ENCODE measurements around the gene TXNIP.
A peak's percentile ranks its signal among the peaks of the same experiment; 100 is the strongest.
"Not testable (repeated sequence)": the region's sequence is repeated elsewhere in the genome, so short reads cannot be mapped to it uniquely, and the experiment has no call there.

Gene TXNIP

DNA sequence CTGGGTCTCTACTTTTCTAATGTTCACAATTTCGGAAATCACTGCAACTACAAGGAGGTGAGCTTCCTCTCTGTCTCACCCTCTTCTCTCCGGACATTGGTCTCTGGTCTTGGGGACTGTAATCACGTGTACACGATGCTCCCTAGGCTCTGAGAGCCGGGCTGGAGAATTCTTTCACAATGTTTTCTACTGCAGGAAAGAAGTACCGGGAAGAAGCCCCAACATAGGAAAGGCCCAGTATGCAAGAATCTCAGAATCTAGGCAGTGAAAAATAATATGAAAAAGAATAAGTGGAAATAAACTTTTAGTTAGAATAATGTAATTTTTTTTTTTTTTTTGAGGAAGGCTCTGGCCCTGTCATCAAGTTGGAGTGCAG is 38.7 kb upstream of the TXNIP start:
- no peaks in the 10 kb centered on the region for H3K9me3 ChIP-seq (ENCODE audit: control insufficient read depth, low read length)
- H3K4me3 ChIP-seq (ENCODE audit: low read depth, low read length): peak overlapping the region; percentile 75
- TF ChIP-seq, protein P1, sequence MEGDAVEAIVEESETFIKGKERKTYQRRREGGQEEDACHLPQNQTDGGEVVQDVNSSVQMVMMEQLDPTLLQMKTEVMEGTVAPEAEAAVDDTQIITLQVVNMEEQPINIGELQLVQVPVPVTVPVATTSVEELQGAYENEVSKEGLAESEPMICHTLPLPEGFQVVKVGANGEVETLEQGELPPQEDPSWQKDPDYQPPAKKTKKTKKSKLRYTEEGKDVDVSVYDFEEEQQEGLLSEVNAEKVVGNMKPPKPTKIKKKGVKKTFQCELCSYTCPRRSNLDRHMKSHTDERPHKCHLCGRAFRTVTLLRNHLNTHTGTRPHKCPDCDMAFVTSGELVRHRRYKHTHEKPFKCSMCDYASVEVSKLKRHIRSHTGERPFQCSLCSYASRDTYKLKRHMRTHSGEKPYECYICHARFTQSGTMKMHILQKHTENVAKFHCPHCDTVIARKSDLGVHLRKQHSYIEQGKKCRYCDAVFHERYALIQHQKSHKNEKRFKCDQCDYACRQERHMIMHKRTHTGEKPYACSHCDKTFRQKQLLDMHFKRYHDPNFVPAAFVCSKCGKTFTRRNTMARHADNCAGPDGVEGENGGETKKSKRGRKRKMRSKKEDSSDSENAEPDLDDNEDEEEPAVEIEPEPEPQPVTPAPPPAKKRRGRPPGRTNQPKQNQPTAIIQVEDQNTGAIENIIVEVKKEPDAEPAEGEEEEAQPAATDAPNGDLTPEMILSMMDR (IDR thresholded peaks at IDR 0.05): no peak
- H3K27ac ChIP-seq: no peak overlapping the region
- no peak overlapping the region for H2AFZ ChIP-seq
- peak overlapping the region; percentile 50 for H3K4me2 ChIP-seq (ENCODE audit: low read length)
- no peaks in the 10 kb centered on the region for H3K79me2 ChIP-seq
- no peak overlapping the region for H3K9ac ChIP-seq
- no peaks in the 10 kb centered on the region for H3K36me3 ChIP-seq (ENCODE audit: control insufficient read depth, insufficient read depth, low read length)
- H3K27me3 ChIP-seq (ENCODE audit: control insufficient read depth, insufficient read depth, low read length): no peaks in the 10 kb centered on the region
- no peaks in the 10 kb centered on the region for H3K4me1 ChIP-seq

DNA sequence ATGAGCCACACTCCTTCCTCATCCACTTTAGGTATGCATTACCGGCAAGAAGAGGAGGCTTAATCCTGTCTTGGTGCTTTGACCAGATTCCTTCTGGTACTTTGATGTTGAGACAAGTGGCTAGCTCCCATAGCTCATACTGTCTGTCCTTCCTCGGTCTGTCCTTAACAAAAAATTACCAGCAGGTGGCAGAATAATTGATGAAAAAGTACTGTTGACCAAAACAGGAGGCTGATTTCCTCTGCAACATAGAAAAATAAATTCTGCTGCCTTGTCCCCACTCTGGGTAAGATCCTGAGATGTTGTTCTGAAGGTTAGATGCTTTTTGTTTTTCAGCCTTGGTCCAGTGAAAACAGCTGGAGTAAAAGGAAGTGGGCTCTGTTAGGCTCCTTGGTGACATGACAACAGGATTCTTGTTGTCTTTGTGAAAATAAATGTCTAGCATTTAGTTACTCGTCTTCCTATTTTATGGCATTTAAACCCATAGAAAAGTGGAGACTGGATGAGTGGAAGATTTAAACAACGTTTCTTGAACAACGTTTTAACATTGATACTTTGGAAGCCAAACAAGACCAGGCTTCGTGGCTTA is 36.3 kb upstream of the TXNIP start:
- H3K36me3 ChIP-seq (ENCODE audit: control insufficient read depth, insufficient read depth, low read length): no peaks in the 10 kb centered on the region
- no peaks in the 10 kb centered on the region for H3K4me1 ChIP-seq
- H3K79me2 ChIP-seq: no peaks in the 10 kb centered on the region
- no peaks in the 10 kb centered on the region for H3K27me3 ChIP-seq (ENCODE audit: control insufficient read depth, insufficient read depth, low read length)
- TF ChIP-seq, protein P1 (IDR thresholded peaks at IDR 0.05): peak; percentile 29
- no peak overlapping the region for H2AFZ ChIP-seq
- H3K9ac ChIP-seq: no peak overlapping the region
- H3K9me3 ChIP-seq (ENCODE audit: control insufficient read depth, low read length): no peaks in the 10 kb centered on the region
- no peak overlapping the region for H3K27ac ChIP-seq
- H3K4me3 ChIP-seq (ENCODE audit: low read depth, low read length): no peak overlapping the region
- H3K4me2 ChIP-seq (ENCODE audit: low read length): no peak overlapping the region

DNA sequence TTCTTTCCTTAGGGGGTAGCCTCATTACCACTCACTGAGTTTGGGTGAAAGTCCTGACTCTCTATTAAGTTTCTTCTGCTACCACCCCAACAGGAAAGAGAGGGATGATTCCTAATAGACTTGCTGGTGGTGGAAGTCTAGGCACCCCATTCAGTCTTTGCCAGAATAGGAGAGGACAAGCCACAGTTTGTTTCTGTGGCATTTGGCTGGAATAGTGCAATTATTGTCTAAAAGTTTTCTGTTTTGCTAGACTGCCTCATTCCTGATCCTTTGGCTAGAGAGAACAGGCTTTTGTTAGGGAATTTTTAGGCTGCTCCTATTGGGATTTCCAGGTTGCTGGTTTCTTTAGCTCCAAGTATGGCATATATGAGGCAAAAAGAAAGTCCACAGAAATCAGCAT is 35.1 kb upstream of the TXNIP start:
- H3K79me2 ChIP-seq: no peaks in the 10 kb centered on the region
- H3K4me3 ChIP-seq (ENCODE audit: low read depth, low read length): no peak overlapping the region
- H3K36me3 ChIP-seq (ENCODE audit: control insufficient read depth, insufficient read depth, low read length): no peaks in the 10 kb centered on the region
- no peak overlapping the region for H2AFZ ChIP-seq
- H3K4me2 ChIP-seq (ENCODE audit: low read length): no peak overlapping the region
- TF ChIP-seq, protein P1 (IDR thresholded peaks at IDR 0.05): no peak
- no peaks in the 10 kb centered on the region for H3K9me3 ChIP-seq (ENCODE audit: control insufficient read depth, low read length)
- H3K27me3 ChIP-seq (ENCODE audit: control insufficient read depth, insufficient read depth, low read length): no peaks in the 10 kb centered on the region
- H3K27ac ChIP-seq: no peak overlapping the region
- no peaks in the 10 kb centered on the region for H3K4me1 ChIP-seq
- H3K9ac ChIP-seq: no peak overlapping the region

DNA sequence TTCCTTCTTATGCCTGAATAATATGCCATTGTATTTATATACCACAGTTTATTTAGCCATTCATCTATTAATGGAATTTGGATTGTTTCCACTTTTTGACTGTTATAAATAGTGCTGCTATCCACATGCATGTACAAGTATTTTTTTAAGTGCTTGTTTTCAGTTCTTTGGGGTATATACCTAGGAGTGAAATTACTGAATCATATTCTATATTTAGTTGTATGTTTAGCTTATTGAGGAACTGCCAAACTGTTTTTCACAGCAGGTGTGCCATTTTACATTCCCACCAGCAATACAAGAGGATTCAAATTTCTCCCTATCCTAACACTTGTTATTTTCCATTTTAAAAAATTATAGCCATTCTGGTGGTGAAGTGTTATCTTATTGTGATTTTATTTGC is 32.7 kb upstream of the TXNIP start:
- H3K27ac ChIP-seq: no peak overlapping the region

DNA sequence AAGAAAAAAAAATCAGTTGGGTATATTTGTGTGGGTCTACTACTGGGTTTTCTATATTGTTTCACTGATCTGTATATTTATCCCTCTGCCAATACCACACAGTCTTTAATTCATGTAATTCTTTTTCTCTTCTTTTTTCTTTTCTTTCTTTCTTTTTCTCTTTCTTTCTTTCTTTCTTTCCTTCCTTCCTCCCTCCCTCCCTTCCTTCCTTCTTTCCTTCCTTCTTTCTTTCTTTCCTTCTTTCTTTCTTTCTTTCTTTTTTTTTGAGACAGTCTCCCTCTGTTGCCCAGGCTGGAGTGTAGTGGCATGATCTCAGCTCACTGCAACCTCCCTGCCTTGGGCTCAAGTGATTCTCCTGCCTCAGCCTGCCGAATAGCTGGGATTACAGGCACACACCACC is 30.3 kb upstream of the TXNIP start:
- H3K9me3 ChIP-seq (ENCODE audit: control insufficient read depth, low read length); H3K36me3 ChIP-seq (ENCODE audit: control insufficient read depth, insufficient read depth, low read length); H3K27me3 ChIP-seq (ENCODE audit: control insufficient read depth, insufficient read depth, low read length); H3K4me1 ChIP-seq; H2AFZ ChIP-seq; H3K27ac ChIP-seq; H3K4me2 ChIP-seq (ENCODE audit: low read length); H3K79me2 ChIP-seq; H3K9ac ChIP-seq; H3K4me3 ChIP-seq (ENCODE audit: low read depth, low read length): not testable (repeated sequence)

More for the DNA sequence above, 32.7 kb upstream of the TXNIP start:
- no peaks in the 10 kb centered on the region for H3K27me3 ChIP-seq (ENCODE audit: control insufficient read depth, insufficient read depth, low read length)
- H2AFZ ChIP-seq: no peak overlapping the region
- H3K4me2 ChIP-seq (ENCODE audit: low read length): no peak overlapping the region
- H3K36me3 ChIP-seq (ENCODE audit: control insufficient read depth, insufficient read depth, low read length): no peaks in the 10 kb centered on the region
- no peaks in the 10 kb centered on the region for H3K4me1 ChIP-seq
- no peaks in the 10 kb centered on the region for H3K9me3 ChIP-seq (ENCODE audit: control insufficient read depth, low read length)
- TF ChIP-seq, protein P1 (IDR thresholded peaks at IDR 0.05): no peak
- H3K4me3 ChIP-seq (ENCODE audit: low read depth, low read length): no peak overlapping the region
- no peaks in the 10 kb centered on the region for H3K79me2 ChIP-seq
- no peak overlapping the region for H3K9ac ChIP-seq

DNA sequence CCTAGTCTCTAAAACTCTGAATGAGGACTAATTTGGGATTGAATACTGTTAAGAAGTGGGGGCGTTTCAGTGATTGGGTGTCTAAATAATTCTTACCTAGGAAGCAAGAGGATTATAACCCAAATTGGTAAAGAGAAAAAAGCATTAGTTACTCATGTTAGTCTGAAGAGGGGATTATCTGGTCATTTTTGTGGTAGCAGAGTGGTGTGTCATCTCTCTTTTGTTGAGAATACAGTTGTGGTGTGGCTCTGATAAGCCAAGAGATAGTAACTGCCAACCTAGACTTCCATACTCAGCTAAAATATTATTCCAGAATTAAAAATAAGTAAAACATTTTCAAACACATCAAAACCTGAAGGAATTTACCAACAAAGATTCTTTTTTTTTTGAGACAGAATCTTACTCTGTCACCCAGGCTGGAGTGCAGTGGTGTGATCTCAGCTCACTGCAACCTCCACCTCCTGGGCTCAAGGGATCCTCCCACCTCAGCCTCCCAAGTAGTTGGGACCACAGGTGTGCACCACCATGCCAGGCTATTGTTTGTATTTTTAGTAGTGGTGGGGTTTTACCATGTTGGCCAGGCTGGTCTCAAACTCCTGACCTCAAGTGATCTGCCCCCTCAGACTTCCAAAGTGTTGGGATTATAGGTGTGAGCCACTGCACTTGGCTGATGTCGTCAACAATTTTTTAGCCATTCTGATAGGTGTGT is 29.6 kb upstream of the TXNIP start:
- not testable (repeated sequence) for H3K4me1 ChIP-seq; H3K27ac ChIP-seq; H3K9me3 ChIP-seq (ENCODE audit: control insufficient read depth, low read length); H3K4me2 ChIP-seq (ENCODE audit: low read length); H3K27me3 ChIP-seq (ENCODE audit: control insufficient read depth, insufficient read depth, low read length); H3K4me3 ChIP-seq (ENCODE audit: low read depth, low read length); H3K79me2 ChIP-seq; H2AFZ ChIP-seq; H3K36me3 ChIP-seq (ENCODE audit: control insufficient read depth, insufficient read depth, low read length); H3K9ac ChIP-seq

All from parathyroid adenoma (tissue), 2 donors.